SK-N-MC (cell line): ENCODE results near the gene ISLR.

ENCODE experiments used
- EZH2 ChIP-seq: fragments of 200-600 bp; sonication (generic); IDR thresholded peaks from one replicate; pipeline ENCODE4 v1.6.1; 2017; ENCODE audit warnings: antibody characterized with exemption
- FOXP2 ChIP-seq: optimal IDR thresholded peaks from 2 replicates; pipeline ENCODE3; 2011; ENCODE audit warnings: mild to moderate bottlenecking, moderate library complexity; ENCODE audit not compliant: insufficient read depth; ENCODE audit errors: extremely low read length, control extremely low read depth
- POLR2AphosphoS5 ChIP-seq: IDR thresholded peaks from 2 replicates; pipeline ENCODE4 v1.6.1; 2012; ENCODE audit warnings: mild to moderate bottlenecking, low read depth, low read length, borderline replicate concordance

GRCh38 chr15:74208496-74208895, 35.0 kb downstream of the ISLR start:
- TF ChIP-seq EZH2 (no peak), POLR2AphosphoS5 (no peak), FOXP2 (no peak)
